ENCODE data around the gene EIF5A2.

EIF5A2 gene

GRCh38 chr3:170863816-170864215 is 44.6 kb downstream of the EIF5A2 start:
- TF ChIP-seq CTCF (IDR thresholded peaks at IDR 0.05): no peak
- no peak for TF ChIP-seq ZFX (IDR thresholded peaks at IDR 0.05; ENCODE audit: borderline replicate concordance)
- no peak overlapping the region for H3K27ac ChIP-seq

GRCh38 chr3:170862618-170863374 is 45.6 kb downstream of the EIF5A2 start:
- no peak for TF ChIP-seq ZFX (IDR thresholded peaks at IDR 0.05; ENCODE audit: borderline replicate concordance)
- no peak for TF ChIP-seq CTCF (IDR thresholded peaks at IDR 0.05)
- H3K27ac ChIP-seq: no peak overlapping the region

GRCh38 chr3:170858599-170858998 is 49.8 kb downstream of the EIF5A2 start:
- TF ChIP-seq CTCF (IDR thresholded peaks at IDR 0.05) (no peak), ZFX (IDR thresholded peaks at IDR 0.05; ENCODE audit: borderline replicate concordance) (no peak)
- H3K27ac ChIP-seq: no peak overlapping the region

GRCh38 chr3:170852324-170852723 is 56.1 kb downstream of the EIF5A2 start:
- no peak for TF ChIP-seq ZFX (IDR thresholded peaks at IDR 0.05; ENCODE audit: borderline replicate concordance)
- no peak for TF ChIP-seq CTCF (IDR thresholded peaks at IDR 0.05)
- no peak overlapping the region for H3K27ac ChIP-seq

GRCh38 chr3:170848292-170848917 is 60.0 kb downstream of the EIF5A2 start:
- H3K27ac ChIP-seq: no peak overlapping the region
- TF ChIP-seq CTCF (IDR thresholded peaks at IDR 0.05) (peak; percentile 76), ZFX (IDR thresholded peaks at IDR 0.05; ENCODE audit: borderline replicate concordance) (no peak)

GRCh38 chr3:170844377-170844776 is 64.1 kb downstream of the EIF5A2 start:
- no peak overlapping the region for H3K27ac ChIP-seq
- TF ChIP-seq ZFX (IDR thresholded peaks at IDR 0.05; ENCODE audit: borderline replicate concordance) (no peak), CTCF (IDR thresholded peaks at IDR 0.05) (no peak)

- TF ChIP-seq ZFX (IDR thresholded peaks at IDR 0.05; ENCODE audit: borderline replicate concordance): no peak
- TF ChIP-seq CTCF (IDR thresholded peaks at IDR 0.05): no peak
- H3K27ac ChIP-seq: no peak overlapping the region
Measured at GRCh38 chr3:170840291-170840859, 68.1 kb downstream of the EIF5A2 start.

Measured in 22Rv1 (cell line).